Dedifferentiated amniotic fluid mesenchymal stem cell (primary cell): ENCODE data around the gene ZNF780B.
A peak's percentile ranks its signal among the peaks of the same experiment; 100 is the strongest.
"Not testable (repeated sequence)": the region's sequence is repeated elsewhere in the genome, so short reads cannot be mapped to it uniquely, and the experiment has no call there.

Experiments used
- DNase-seq: peaks from one replicate; pipeline ENCODE4 v3.0.0-alpha.2; 2016; ENCODE audit errors: extremely low spot score

Gene ZNF780B

GRCh38 chr19:40055832-40056504, at the start of gene ZNF780B:
ZNF780B (minus strand) TSS chr19:40056231; CDS start chr19:40050332, 5,899 bp downstream.
- DNase-seq: peak; percentile 45

- no peak for DNase-seq
These were observed 48.7 kb upstream of the ZNF780B start for GRCh38 chr19:40104754-40105153.

GRCh38 chr19:40103600-40103999, 47.6 kb upstream of the ZNF780B start:
- DNase-seq: no peak

DNA sequence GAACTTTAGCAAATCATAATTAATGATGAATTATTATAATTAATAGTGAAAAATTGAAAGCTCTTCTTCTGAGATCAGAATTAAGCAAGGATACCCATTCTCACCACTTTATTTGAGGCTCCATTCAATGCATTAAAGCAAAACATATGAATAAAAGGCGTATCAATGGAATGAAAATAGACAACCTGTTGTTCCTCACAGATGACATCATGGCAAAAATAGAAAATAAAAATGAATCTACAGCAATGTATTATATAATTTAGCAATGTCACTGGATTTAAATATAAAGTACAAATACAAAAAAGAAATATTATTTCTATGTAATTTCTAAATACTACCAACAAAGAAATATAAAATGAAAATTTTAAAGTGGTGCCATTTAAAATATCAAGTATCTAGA, 45.8 kb upstream of the ZNF780B start:
- no peak for DNase-seq

DNA sequence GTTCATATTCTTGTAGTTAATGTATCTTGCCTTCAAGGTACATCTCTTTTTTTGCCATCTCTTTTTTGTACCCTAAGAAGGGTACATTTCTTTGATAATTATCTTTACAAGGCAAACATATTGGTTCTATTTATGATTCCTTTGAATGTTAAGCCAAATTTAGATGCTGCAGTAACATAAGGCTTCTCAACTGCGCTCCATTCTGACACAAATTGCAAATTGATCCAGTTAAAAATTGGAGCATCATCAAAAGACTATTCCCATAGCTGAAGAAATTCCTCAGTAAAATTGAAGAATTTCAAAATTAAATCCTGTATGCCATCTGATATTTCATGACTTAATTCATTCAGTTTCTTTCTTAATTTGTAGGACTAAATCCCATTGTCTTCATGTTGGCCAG, 37.4 kb upstream of the ZNF780B start:
- no peak for DNase-seq

DNA sequence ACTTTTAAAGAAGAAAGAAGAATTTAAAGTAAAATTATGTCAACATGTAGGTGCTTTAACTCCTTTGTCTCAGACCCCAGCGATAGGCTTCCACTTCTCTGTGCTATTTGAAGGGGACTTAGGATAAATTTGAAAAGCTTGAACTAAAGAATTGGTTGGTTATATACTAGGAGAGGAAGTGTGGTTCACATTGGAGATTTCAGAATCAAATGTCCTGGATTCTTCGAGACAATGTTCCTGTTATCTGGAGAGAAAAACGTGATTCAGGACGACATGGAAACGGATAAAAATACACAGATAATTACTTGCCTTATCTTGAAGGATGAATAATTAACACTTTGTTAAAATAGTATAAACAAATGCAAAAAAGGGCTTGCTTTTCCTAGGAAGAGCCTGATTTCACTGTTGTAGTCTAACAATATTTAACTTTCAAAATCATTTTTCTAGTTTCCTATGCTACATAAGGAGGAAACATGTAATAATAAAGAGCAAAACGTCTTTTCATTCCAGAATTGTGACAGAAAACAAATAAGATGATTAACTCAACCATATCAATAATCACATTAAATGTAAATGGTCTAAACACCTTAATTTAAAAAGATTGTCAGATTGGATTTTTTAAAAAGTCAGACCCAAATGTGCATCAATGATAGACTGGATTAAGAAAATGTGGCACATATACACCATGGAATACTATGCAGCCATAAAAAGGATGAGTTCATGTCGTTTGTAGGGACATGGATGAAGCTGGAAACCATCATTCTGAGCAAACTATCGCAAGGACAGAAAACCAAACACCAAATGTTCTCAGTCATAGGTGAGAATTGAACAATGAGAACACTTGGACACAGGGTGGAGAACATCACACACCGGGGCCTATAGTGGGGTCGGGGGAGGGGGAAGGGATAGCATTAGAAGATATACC, 35.4 kb upstream of the ZNF780B start:
- DNase-seq: no peak

GRCh38 chr19:40090241-40091204, 34.5 kb upstream of the ZNF780B start, which contains the start of gene ZNF780A:
ZNF780A (minus strand) TSS chr19:40090943; CDS start chr19:40084753, 6,190 bp downstream.
- DNase-seq: peak; percentile 45

GRCh38 chr19:40089462-40089861, 33.4 kb upstream of the ZNF780B start:
- DNase-seq: no peak

DNA sequence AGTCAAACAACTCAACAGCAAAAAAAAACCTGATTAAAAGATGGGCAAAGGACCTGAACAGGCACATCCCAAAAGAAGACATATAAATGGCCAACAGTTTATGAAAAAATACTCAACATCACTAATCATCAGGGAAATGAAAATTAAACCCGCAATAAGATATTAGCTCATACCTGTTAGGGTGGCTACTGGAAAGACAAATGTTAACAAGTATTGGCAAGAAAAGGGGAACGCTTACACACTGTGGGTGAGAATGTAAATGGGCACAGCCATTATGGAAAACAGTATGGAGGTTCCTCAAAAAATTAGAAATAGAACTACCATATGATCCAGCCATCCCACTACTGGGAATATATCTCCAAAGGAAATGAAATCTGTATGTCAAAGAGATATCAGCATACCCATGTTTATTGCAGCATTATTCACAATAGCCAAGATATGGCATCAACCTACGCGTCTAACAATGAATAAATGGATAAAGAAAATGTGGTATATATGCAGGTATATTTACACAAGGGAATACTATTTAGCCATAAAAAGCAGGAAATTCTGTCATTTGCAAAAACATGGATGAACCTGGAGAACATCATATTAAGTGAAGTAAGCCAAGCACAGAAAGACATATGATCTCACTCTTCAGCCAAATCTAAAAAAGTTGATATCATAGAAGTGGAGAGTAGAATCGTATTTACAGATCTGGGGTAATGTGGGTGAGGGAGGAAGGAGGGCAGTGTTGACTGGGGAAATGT, 32.4 kb upstream of the ZNF780B start:
- DNase-seq: no peak

DNA sequence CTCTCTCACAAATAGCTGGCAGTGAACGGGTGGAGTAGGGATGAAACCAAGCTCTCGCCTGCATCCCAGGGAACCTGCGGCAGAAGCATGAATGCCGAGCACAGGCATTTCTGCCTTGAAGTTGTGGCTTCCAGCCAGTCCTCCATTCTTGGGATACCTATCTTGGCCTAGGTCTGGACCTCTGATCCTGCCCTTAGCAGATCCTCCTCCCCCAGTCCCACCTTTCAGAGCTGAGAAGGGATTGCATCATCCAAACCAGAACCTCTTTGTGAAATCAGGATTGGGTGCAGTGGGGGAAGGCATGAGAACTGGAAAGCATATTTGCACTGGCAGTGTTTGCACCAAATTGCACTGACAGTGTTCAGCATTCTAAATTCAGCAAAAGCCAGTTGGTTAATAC, 28.9 kb upstream of the ZNF780B start:
- no peak for DNase-seq

DNA sequence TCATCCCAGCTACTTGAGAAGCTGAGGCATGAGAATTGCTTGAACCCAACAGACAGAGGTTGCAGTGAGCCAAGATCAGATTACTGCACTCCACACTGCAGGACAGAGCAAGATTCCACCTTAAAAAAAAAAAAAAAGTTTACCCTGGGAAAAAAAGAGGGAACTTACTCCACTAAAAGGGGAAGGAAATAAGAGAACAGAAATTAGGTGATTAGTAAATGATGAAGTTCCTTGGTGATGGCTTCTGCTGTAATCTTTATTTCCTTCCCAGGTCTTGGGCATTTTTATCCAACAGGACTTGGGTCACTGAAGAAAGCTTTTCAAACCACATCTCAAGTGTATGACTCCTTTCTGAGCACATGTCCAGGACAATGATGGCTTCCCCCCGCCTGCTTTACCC, 25.4 kb upstream of the ZNF780B start:
- DNase-seq: no peak

DNA sequence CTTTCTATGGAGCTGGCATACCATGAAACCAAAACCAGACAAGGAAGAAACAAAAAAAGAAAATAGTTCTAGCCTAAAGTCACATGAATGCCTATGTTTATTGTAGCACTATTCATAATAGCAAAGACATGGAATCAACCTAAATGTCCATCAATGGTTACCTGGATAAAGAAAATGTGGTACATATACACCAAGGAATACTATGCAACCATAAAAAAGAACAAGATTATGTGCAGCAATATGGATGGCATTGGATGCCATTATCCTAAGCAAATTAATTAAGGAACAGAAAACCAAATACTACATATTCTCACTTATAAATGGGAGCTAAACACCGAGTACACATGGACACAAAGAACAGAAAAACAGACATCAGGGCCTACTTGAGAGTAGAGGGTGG, 24.3 kb upstream of the ZNF780B start:
- no peak for DNase-seq

DNA sequence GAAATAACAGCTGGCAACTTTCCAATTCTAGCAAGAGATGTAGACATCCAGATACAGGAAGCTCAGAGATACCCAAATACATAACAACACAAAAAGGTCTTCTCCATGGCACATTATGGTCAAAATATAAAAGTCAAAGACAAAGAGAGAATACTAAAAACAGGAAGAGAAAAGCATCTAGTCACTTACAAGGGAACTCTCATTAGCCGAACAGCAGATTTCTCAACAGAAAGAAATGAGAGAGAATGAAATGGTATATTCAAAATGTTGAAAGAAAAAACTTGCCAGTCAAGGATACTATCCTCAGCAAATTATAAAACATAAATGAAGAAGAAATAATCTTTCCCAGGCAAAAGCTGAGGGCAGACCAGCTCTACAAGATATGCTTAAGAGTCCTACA, 22.3 kb upstream of the ZNF780B start:
- no peak for DNase-seq

GRCh38 chr19:40070058-40070457, 14.0 kb upstream of the ZNF780B start:
- no peak for DNase-seq

- no peak for DNase-seq
These were observed 3.6 kb upstream of the ZNF780B start for GRCh38 chr19:40059624-40060023.

GRCh38 chr19:40057166-40057565, 1.1 kb upstream of the ZNF780B start:
- no peak for DNase-seq

- no peak for DNase-seq
These were observed 474 bp upstream of the ZNF780B start for GRCh38 chr19:40056505-40056904.

DNA sequence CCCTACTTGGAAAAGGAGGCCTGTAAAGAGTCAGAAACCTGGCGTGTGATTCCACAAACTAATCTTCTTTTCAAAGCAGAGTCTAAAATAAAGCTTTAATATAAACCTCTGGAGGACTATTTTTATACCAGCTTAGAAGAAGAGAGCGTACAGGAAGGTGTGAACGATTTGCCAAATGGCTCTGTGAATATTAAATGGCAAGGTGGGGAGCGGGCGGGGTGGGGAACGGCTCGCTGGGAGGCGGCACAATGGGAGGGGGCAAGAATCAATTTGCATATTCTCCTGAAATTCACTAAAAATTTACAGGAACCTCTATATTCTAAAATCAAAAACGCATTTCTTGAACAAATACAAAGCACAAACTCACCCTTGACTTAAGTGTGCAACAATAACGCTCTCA, 982 bp downstream of the ZNF780B start:
- no peak for DNase-seq

GRCh38 chr19:40054632-40055031, 1.4 kb downstream of the ZNF780B start:
- no peak for DNase-seq

DNA sequence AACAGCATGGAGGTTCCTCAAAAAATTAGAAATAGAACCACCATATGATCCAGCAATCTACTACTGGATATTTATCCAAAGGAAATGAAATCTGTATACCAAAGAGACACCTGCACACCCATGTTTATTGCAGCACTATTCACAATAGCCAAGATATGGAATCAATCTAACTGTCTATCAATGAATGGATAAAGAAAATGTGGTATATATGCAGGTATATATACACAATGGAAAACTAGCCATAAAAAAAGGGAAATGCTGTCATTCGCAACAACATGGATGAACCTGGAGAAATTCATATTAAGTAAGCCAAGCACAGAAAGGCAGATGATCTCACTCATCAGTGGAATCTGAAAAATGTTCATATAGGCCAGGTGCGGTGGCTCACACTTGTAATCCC, 2.5 kb downstream of the ZNF780B start:
- no peak for DNase-seq

- not testable (repeated sequence) for DNase-seq
These were observed 14.3 kb downstream of the ZNF780B start for GRCh38 chr19:40041718-40042117.
